ENCODE measurements around the gene VCAM1. TPM values are rescaled to one million over a fixed set of nuclear protein-coding genes. Genes with fewer than 3 reads are reported as not detected.

Gene VCAM1
- total and polyA plus RNA-seq, 2 of the 4 experiments (the other 2 are of a cell fraction), result 10.1 to 21.1 TPM

DNA sequence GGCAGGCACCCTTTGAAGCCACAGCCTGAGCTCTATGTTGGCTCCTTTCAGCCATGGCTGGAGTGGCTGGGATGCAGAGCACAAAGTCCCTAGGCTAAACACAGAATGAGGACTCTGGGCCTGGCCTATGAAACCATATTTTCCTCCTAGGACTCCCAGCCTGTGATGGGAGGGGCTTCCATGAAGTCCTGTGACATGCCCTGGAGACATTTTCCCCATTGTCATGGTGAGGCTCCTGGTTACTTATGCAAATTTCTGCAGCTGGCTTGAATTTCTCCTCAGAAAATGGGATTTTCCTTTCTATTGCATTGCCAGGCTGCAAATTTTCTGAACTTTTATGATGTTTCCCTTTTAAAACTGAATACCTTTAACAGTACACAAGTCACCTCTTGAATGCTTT is 61.3 kb downstream of the VCAM1 start:
- H2BK15ac ChIP-seq (ENCODE audit: low read depth, low read length), result no peak overlapping the region
- H3K4me3 ChIP-seq (ENCODE audit: insufficient read depth, low read depth, low read length), result no peak overlapping the region
- H2BK5ac ChIP-seq (ENCODE audit: low read depth, low read length, poor library complexity, severe bottlenecking), result no peak overlapping the region
- H2AK9ac ChIP-seq (replicated peaks; ENCODE audit: low read depth, low read length, poor library complexity), result no peak overlapping the region
- H3K18ac ChIP-seq (ENCODE audit: low read depth, low read length), result no peak overlapping the region
- DNase-seq (no peak), ATAC-seq (ENCODE audit: low read depth) (no peak)
- BruUV-seq (replicated peaks), result no TSS peak
- POLR2A ChIA-PET (ENCODE audit: unreplicated experiment), result no interaction called here
- no peak overlapping the region for H4K8ac ChIP-seq (ENCODE audit: low read depth in 2 of 2, low read length in 2 of 2)
- no peak overlapping the region for H3K9ac ChIP-seq (ENCODE audit: low read depth, low read length)
- no peak overlapping the region for H2AK5ac ChIP-seq (ENCODE audit: low read depth, low read length)
- in situ Hi-C loops (cut with MboI; ENCODE audit: low sequenced_read_pairs), result no loop called here
- no peak overlapping the region for H3K4me2 ChIP-seq (ENCODE audit: low read depth, low read length)
- TF ChIP-seq SMC3 (IDR thresholded peaks at IDR 0.05; ENCODE audit: low read depth, low read length), result no peak
- TF ChIP-seq FOS (IDR thresholded peaks at IDR 0.05; ENCODE audit: low read depth, low read length), result no peak
- no peak for TF ChIP-seq ELK1 (IDR thresholded peaks at IDR 0.05; ENCODE audit: borderline replicate concordance, low read depth, low read length)
- TF ChIP-seq RCOR1 (IDR thresholded peaks at IDR 0.05; ENCODE audit: insufficient replicate concordance, low read length), result no peak
- TF ChIP-seq MAZ (IDR thresholded peaks at IDR 0.05; ENCODE audit: borderline replicate concordance, low read depth, low read length), result no peak
- no peak for TF ChIP-seq CEBPB (IDR thresholded peaks at IDR 0.05; ENCODE audit: low read depth, low read length)
- TF ChIP-seq NFE2L2 (IDR thresholded peaks at IDR 0.05; ENCODE audit: low read depth, low read length), result no peak
- TF ChIP-seq CTCF (conservative IDR thresholded peaks at IDR 0.05; ENCODE audit: low read depth, low read length), result no peak
- no peak for TF ChIP-seq RFX5 (IDR thresholded peaks at IDR 0.05; ENCODE audit: low read depth, low read length)
- no peak for TF ChIP-seq MAFK (IDR thresholded peaks at IDR 0.05; ENCODE audit: low read depth, low read length)
- TF ChIP-seq, protein P1, sequence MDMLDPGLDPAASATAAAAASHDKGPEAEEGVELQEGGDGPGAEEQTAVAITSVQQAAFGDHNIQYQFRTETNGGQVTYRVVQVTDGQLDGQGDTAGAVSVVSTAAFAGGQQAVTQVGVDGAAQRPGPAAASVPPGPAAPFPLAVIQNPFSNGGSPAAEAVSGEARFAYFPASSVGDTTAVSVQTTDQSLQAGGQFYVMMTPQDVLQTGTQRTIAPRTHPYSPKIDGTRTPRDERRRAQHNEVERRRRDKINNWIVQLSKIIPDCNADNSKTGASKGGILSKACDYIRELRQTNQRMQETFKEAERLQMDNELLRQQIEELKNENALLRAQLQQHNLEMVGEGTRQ (IDR thresholded peaks at IDR 0.05; ENCODE audit: low read depth, low read length), result no peak
- no peak for TF ChIP-seq POLR2A (IDR thresholded peaks at IDR 0.05; ENCODE audit: low read depth, low read length)
- no peak for TF ChIP-seq MXI1 (IDR thresholded peaks at IDR 0.05; ENCODE audit: borderline replicate concordance, low read depth, low read length)
- TF ChIP-seq RAD21 (IDR thresholded peaks at IDR 0.05; ENCODE audit: low read length), result no peak
- TF ChIP-seq CHD1 (IDR thresholded peaks at IDR 0.05; ENCODE audit: low read depth, low read length), result no peak
- CTCF ChIA-PET, result no interaction called here
- H3K4ac ChIP-seq (ENCODE audit: low read depth, low read length), result no peak overlapping the region
- H2AFZ ChIP-seq (replicated peaks; ENCODE audit: low read length, poor library complexity), result no peak overlapping the region
- H3K27ac ChIP-seq (ENCODE audit: insufficient read depth, low read length), result no peak overlapping the region
- 0 out of 2 replicates have a peak, but pooled peaks cover 3% of the 10 kb centered on the region for H3K9me3 ChIP-seq (ENCODE audit: control insufficient read depth, insufficient read depth, low read length)
- no peaks in the 10 kb centered on the region for H3K36me3 ChIP-seq (ENCODE audit: control insufficient read depth, insufficient read depth, low read length)
- no peak overlapping the region for H2BK20ac ChIP-seq (ENCODE audit: low read depth, low read length)
- no peak overlapping the region for H3K14ac ChIP-seq (replicated peaks; ENCODE audit: low read depth, low read length)
- no peak overlapping the region for H4K91ac ChIP-seq (ENCODE audit: insufficient read depth, low read depth, low read length)
- intact Hi-C loops (cut with micrococcal nuclease), result no loop called here
- dilution Hi-C loops (cut with HindIII; ENCODE audit: low sequenced_read_pairs, unreplicated experiment), result no loop called here
- no peaks in the 10 kb centered on the region for H4K20me1 ChIP-seq (ENCODE audit: insufficient read depth, low read length)
- no peaks in the 10 kb centered on the region for H3K4me1 ChIP-seq (ENCODE audit: control insufficient read depth, insufficient read depth, low read length)
- no peak overlapping the region for H2BK120ac ChIP-seq (ENCODE audit: low read depth, low read length)
- no peaks in the 10 kb centered on the region for H3K9me1 ChIP-seq (ENCODE audit: insufficient read depth, low read length)
- no peaks in the 10 kb centered on the region for H3K27me3 ChIP-seq (ENCODE audit: control insufficient read depth, insufficient read depth, low read length)
- H4K5ac ChIP-seq (ENCODE audit: low read depth, low read length), result no peak overlapping the region
- no peak overlapping the region for H3K23ac ChIP-seq (ENCODE audit: low read depth, low read length)
- no peak overlapping the region for H3K56ac ChIP-seq (ENCODE audit: extremely low read depth, insufficient read depth, low read length)
- no peaks in the 10 kb centered on the region for H3K79me1 ChIP-seq (ENCODE audit: low read depth in 1 of 2, low read length in 2 of 2)

All from IMR-90 (cell line).